Measurements from ENCODE around the gene CTNNA2.

The CTNNA2 gene

GRCh38 chr2:80185091-80185490, 672.2 kb downstream of the CTNNA2 start:
- TF ChIP-seq CEBPB (IDR thresholded peaks at IDR 0.05), result no peak
- TF ChIP-seq REST (IDR thresholded peaks at IDR 0.05; ENCODE audit: low read depth), result no peak
- no peak for TF ChIP-seq RAD21 (IDR thresholded peaks at IDR 0.05; ENCODE audit: low read depth)
- TF ChIP-seq EGR1 (IDR thresholded peaks at IDR 0.05), result no peak
- TF ChIP-seq TCF12 (IDR thresholded peaks at IDR 0.05; ENCODE audit: low read depth), result no peak
- TF ChIP-seq TEAD4 (IDR thresholded peaks at IDR 0.05), result no peak
- TF ChIP-seq CREB1 (IDR thresholded peaks at IDR 0.05; ENCODE audit: low read depth), result no peak
- TF ChIP-seq YY1 (IDR thresholded peaks at IDR 0.05; ENCODE audit: low read depth), result no peak
- TF ChIP-seq MAX (IDR thresholded peaks at IDR 0.05), result no peak
- TF ChIP-seq TAF1 (IDR thresholded peaks at IDR 0.05; ENCODE audit: low read depth), result no peak
- no peak for TF ChIP-seq ZBTB7A (IDR thresholded peaks at IDR 0.05; ENCODE audit: low read depth)
- TF ChIP-seq USF1 (IDR thresholded peaks at IDR 0.05), result no peak
- no peak for TF ChIP-seq FOXM1 (IDR thresholded peaks at IDR 0.05; ENCODE audit: borderline replicate concordance, low read depth)
- no peak for TF ChIP-seq EP300 (IDR thresholded peaks at IDR 0.05; ENCODE audit: borderline replicate concordance)
- no peak for TF ChIP-seq NFIC (IDR thresholded peaks at IDR 0.05)

GRCh38 chr2:80186262-80186661, 673.4 kb downstream of the CTNNA2 start:
- TF ChIP-seq TAF1 (IDR thresholded peaks at IDR 0.05; ENCODE audit: low read depth), result no peak
- TF ChIP-seq EP300 (IDR thresholded peaks at IDR 0.05; ENCODE audit: borderline replicate concordance), result no peak
- TF ChIP-seq RAD21 (IDR thresholded peaks at IDR 0.05; ENCODE audit: low read depth), result no peak
- TF ChIP-seq FOXM1 (IDR thresholded peaks at IDR 0.05; ENCODE audit: borderline replicate concordance, low read depth), result no peak
- no peak for TF ChIP-seq CREB1 (IDR thresholded peaks at IDR 0.05; ENCODE audit: low read depth)
- no peak for TF ChIP-seq NFIC (IDR thresholded peaks at IDR 0.05)
- no peak for TF ChIP-seq YY1 (IDR thresholded peaks at IDR 0.05; ENCODE audit: low read depth)
- TF ChIP-seq TCF12 (IDR thresholded peaks at IDR 0.05; ENCODE audit: low read depth), result no peak
- TF ChIP-seq CEBPB (IDR thresholded peaks at IDR 0.05), result no peak
- TF ChIP-seq TEAD4 (IDR thresholded peaks at IDR 0.05), result no peak
- TF ChIP-seq MAX (IDR thresholded peaks at IDR 0.05), result no peak
- no peak for TF ChIP-seq ZBTB7A (IDR thresholded peaks at IDR 0.05; ENCODE audit: low read depth)
- TF ChIP-seq EGR1 (IDR thresholded peaks at IDR 0.05), result no peak
- no peak for TF ChIP-seq REST (IDR thresholded peaks at IDR 0.05; ENCODE audit: low read depth)
- no peak for TF ChIP-seq USF1 (IDR thresholded peaks at IDR 0.05)

GRCh38 chr2:80187156-80187555, 674.3 kb downstream of the CTNNA2 start:
- TF ChIP-seq EGR1 (IDR thresholded peaks at IDR 0.05) (no peak), REST (IDR thresholded peaks at IDR 0.05; ENCODE audit: low read depth) (no peak), TEAD4 (IDR thresholded peaks at IDR 0.05) (no peak), MAX (IDR thresholded peaks at IDR 0.05) (no peak)

- no peak for TF ChIP-seq CREB1 (IDR thresholded peaks at IDR 0.05; ENCODE audit: low read depth)
- TF ChIP-seq FOXM1 (IDR thresholded peaks at IDR 0.05; ENCODE audit: borderline replicate concordance, low read depth), result no peak
- no peak for TF ChIP-seq NFIC (IDR thresholded peaks at IDR 0.05)
- TF ChIP-seq CEBPB (IDR thresholded peaks at IDR 0.05), result no peak
- no peak for TF ChIP-seq EGR1 (IDR thresholded peaks at IDR 0.05)
These were observed 677.3 kb downstream of the CTNNA2 start for GRCh38 chr2:80190166-80190565.

GRCh38 chr2:80193566-80193965, 680.7 kb downstream of the CTNNA2 start:
- TF ChIP-seq NFIC (IDR thresholded peaks at IDR 0.05) (no peak), TAF1 (IDR thresholded peaks at IDR 0.05; ENCODE audit: low read depth) (no peak), EP300 (IDR thresholded peaks at IDR 0.05; ENCODE audit: borderline replicate concordance) (no peak), CREB1 (IDR thresholded peaks at IDR 0.05; ENCODE audit: low read depth) (no peak), TCF12 (IDR thresholded peaks at IDR 0.05; ENCODE audit: low read depth) (no peak), YY1 (IDR thresholded peaks at IDR 0.05; ENCODE audit: low read depth) (no peak)
